Lower lobe of right lung (tissue), 2 donors: ENCODE results near the gene NYAP2. TPM values are rescaled to one million over a fixed set of nuclear protein-coding genes. Genes with fewer than 3 reads are reported as not detected.

Experiments used
- ATAC-seq, 2 donors: fragments of 200-7000 bp; cut with Tn5 transposase; one replicate each; pipeline ENCODE4 v1.9.1; 2020 to 2022; ENCODE audit warnings: mild to moderate bottlenecking in 2 of 2, moderate library complexity in 2 of 2
- DNase-seq: peaks from one replicate; pipeline ENCODE4 v3.0.0-alpha.2; 2020
- H3K27ac ChIP-seq: fragments of 200-600 bp; one replicate; pipeline ENCODE4 v1.8.0; 2022
- H3K27me3 ChIP-seq: fragments of 200-600 bp; one replicate; pipeline ENCODE4 v1.8.0; 2022; ENCODE audit warnings: low read depth
- H3K36me3 ChIP-seq: fragments of 200-600 bp; one replicate; pipeline ENCODE4 v1.8.0; 2022; ENCODE audit warnings: mild to moderate bottlenecking
- H3K4me1 ChIP-seq: fragments of 200-600 bp; one replicate; pipeline ENCODE4 v1.8.0; 2022
- H3K4me3 ChIP-seq: fragments of 200-600 bp; one replicate; pipeline ENCODE4 v1.8.0; 2022; ENCODE audit warnings: mild to moderate bottlenecking
- H3K9me3 ChIP-seq: fragments of 200-600 bp; one replicate; pipeline ENCODE4 v1.8.0; 2022
- CTCF ChIP-seq: fragments of 200-600 bp; IDR thresholded peaks from one replicate; pipeline ENCODE4 v1.8.0; 2022; ENCODE audit warnings: antibody characterized with exemption, mild to moderate bottlenecking
- intact Hi-C: fragments of 100-400 bp; cut with DNase I; formaldehyde crosslinking; loops from one replicate; pipeline ENCODE4 v1.11.0; 2022
- total RNA-seq: library from RNA; stranded (reverse); fragmentation: NEBNext Ultra II Directional; extraction: Animal tissue kit (Norgen Biotek cat#: 25700); gene quantifications from one replicate; pipeline ENCODE4 v1.2.1, GENCODE V29; 2021
- donor health status: DM: no; HTN: yes; CAD: no; lungs with severe emphysema.

NYAP2 gene
- total RNA-seq, 1 donor from 2014 or later: 1.1 TPM

- H3K9me3 ChIP-seq: no peaks in the 10 kb centered on the region
- no peak for ATAC-seq
- no peak for DNase-seq
- TF ChIP-seq CTCF: no peak
- H3K36me3 ChIP-seq: no peaks in the 10 kb centered on the region
- H3K4me1 ChIP-seq: no peaks in the 10 kb centered on the region
- intact Hi-C loops: no loop called here
- H3K27ac ChIP-seq: no peak overlapping the region
- no peak overlapping the region for H3K4me3 ChIP-seq
- no peaks in the 10 kb centered on the region for H3K27me3 ChIP-seq
Measured at GRCh38 chr2:225400546-225401400, 1.3 kb downstream of the NYAP2 start.

- Histone ChIP-seq H3K4me1 (no peaks in the 10 kb centered on the region), H3K36me3 (no peaks in the 10 kb centered on the region), H3K4me3 (no peak overlapping the region), H3K27me3 (no peaks in the 10 kb centered on the region), H3K9me3 (no peaks in the 10 kb centered on the region), H3K27ac (no peak overlapping the region)
- ATAC-seq: no peak
- TF ChIP-seq CTCF: no peak
- intact Hi-C loops: no loop called here
- DNase-seq: no peak
Measured at GRCh38 chr2:225402210-225402776, 2.8 kb downstream of the NYAP2 start.

- H3K36me3 ChIP-seq: no peaks in the 10 kb centered on the region
- intact Hi-C loops: no loop called here
- H3K9me3 ChIP-seq: no peaks in the 10 kb centered on the region
- no peak for ATAC-seq
- H3K4me3 ChIP-seq: no peak overlapping the region
- H3K27ac ChIP-seq: no peak overlapping the region
- H3K4me1 ChIP-seq: no peaks in the 10 kb centered on the region
- no peaks in the 10 kb centered on the region for H3K27me3 ChIP-seq
- DNase-seq: no peak
- no peak for TF ChIP-seq CTCF
Measured at GRCh38 chr2:225411452-225411851, 11.9 kb downstream of the NYAP2 start.

GRCh38 chr2:225413786-225414185, 14.3 kb downstream of the NYAP2 start:
- Histone ChIP-seq H3K36me3 (no peaks in the 10 kb centered on the region), H3K27ac (no peak overlapping the region), H3K9me3 (no peaks in the 10 kb centered on the region), H3K27me3 (no peaks in the 10 kb centered on the region), H3K4me1 (no peaks in the 10 kb centered on the region), H3K4me3 (no peak overlapping the region)
- intact Hi-C loops: no loop called here
- no peak for TF ChIP-seq CTCF
- ATAC-seq (no peak), DNase-seq (no peak)

- intact Hi-C loops: no loop called here
- H3K4me1 ChIP-seq: no peaks in the 10 kb centered on the region
- DNase-seq (no peak), ATAC-seq (no peak)
- no peaks in the 10 kb centered on the region for H3K36me3 ChIP-seq
- H3K4me3 ChIP-seq: no peak overlapping the region
- TF ChIP-seq CTCF: no peak
- H3K9me3 ChIP-seq: no peaks in the 10 kb centered on the region
- no peak overlapping the region for H3K27ac ChIP-seq
- no peaks in the 10 kb centered on the region for H3K27me3 ChIP-seq
Measured at GRCh38 chr2:225414902-225415301, 15.4 kb downstream of the NYAP2 start.
